GM21737 (cell line): Measurements from ENCODE around the gene PDZD2.
"Not testable (repeated sequence)": the region's sequence is repeated elsewhere in the genome, so short reads cannot be mapped to it uniquely, and the experiment has no call there.

Source experiments
- ATAC-seq: cut with Tn5 transposase; IDR thresholded peaks from one replicate; pipeline ENCODE4 v1.9.1; 2021; ENCODE audit warnings: mild to moderate bottlenecking, moderate library complexity; ENCODE audit not compliant: unreplicated experiment

The PDZD2 gene

GRCh38 chr5:32090755-32091128 lies 451.8 kb downstream of the PDZD2 start:
- ATAC-seq: no peak

- peak; percentile 92 for ATAC-seq
Observed at GRCh38 chr5:32092938-32093812, 454.2 kb downstream of the PDZD2 start.

DNA sequence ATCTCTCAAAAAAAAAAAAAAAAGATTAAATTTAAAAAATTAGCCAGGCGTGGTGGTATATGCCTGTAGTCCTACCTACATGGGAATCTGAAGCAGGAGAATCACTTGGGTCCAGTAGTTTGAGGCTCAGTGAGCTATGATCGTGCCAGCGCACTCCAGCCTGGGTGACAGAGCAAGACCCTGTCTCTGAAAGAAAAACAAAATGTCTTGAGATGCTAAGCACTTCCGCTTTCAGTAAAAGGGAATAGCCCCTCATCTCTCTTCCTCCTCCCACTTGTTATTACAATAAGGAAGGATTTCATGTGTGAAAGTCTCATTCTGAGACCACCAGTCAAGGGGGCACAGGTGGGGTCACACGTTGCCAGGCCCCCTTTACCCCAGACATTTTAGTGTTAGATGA lies 455.8 kb downstream of the PDZD2 start:
- no peak for ATAC-seq

GRCh38 chr5:32095261-32095671 lies 456.3 kb downstream of the PDZD2 start:
- ATAC-seq: no peak

GRCh38 chr5:32096891-32097595 lies 458.1 kb downstream of the PDZD2 start:
- ATAC-seq: no peak

GRCh38 chr5:32098291-32098690 lies 459.4 kb downstream of the PDZD2 start:
- no peak for ATAC-seq

DNA sequence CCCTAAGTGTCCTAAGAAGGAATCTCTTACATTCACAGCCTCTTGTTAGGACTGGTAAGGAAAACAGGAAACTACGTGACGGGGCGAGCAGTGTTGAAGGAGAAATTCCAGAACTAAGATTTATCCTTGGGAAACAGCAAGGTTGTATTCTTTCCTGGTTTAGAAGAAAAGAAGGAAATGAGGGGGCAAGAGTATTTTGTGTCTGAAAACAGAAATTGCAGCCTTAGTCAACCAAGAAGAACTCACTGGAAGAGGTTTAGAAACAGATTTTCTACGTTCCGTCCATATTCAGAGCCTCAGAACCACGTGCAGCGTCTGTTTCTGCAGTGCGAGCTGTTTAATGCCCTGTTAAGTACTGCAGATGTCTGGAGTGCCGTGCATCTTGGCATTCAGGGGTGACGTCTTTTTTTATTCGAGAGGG lies 460.0 kb downstream of the PDZD2 start:
- ATAC-seq: no peak

DNA sequence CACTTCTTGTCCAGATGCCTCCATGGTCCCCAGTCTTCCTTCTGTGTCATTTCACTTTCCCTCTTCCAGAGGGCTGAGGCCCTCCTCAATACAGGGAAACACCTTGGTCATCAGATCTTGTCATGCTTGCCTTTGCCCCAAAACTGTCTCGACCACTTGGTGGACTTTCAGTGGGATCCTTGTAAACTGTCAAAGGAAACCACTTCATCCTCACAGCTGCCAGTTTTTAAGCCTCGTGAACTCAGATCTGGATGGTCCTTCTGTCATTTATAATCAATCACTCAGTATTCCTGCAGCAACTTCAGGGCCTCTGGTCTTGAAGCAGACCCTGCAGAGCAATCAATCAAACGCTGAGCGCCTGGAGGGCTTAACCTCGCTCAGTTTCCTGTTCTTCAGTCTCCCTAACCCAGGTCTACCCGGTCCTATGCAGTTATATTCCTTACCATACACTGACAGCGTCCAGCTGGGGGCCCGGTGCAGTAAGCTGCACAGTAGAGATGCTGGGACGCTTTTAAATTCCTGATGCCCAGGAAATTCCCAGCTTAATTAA lies 460.6 kb downstream of the PDZD2 start:
- no peak for ATAC-seq

DNA sequence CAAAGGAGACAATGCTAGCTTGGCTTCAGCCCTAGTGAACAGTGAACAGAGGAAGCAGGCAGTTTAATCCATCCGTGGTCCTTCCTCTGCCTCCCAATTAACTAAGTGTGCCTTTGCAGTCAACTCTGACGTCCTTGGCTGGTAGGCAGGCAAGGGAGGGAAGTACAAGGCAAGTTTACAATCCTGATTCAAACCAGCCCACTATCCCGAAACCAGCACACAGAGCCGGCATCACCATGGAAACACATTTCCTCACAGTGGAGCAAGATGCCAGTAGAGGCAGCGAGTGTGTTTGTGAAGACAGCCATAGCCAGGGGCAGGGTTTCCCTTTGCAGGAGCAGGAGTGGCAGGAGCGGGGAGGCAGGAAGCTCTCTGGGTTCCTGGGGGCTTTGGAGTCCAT lies 461.3 kb downstream of the PDZD2 start:
- no peak for ATAC-seq

DNA sequence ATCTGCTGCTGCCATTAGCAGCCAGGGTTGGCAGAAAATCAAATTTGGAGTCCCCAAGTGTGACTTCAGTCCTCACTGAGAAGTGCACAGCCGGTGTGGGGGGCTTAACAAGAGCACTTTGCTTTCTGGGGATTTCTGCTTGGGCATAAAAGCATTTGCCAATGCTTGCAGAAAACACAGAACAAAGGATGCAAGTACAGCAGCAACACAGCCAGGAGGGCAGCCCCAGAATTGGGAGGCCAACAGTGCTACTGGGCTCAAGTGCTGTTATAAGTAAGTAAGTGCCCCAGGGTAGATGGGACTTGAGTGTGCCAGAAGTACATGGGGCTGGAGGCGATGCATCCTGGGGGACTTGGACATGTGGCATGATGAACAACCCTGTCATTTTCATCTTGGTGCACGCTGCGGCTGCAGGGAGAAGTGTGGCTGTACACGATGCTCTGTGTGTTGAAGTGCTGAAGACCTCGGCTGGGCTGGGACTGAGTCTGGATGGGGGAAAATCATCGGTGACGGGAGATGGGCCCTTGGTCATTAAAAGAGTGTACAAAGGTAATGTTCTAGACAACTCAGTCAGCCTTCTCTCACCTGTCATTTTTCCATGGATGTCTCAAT lies 461.9 kb downstream of the PDZD2 start:
- ATAC-seq: no peak

DNA sequence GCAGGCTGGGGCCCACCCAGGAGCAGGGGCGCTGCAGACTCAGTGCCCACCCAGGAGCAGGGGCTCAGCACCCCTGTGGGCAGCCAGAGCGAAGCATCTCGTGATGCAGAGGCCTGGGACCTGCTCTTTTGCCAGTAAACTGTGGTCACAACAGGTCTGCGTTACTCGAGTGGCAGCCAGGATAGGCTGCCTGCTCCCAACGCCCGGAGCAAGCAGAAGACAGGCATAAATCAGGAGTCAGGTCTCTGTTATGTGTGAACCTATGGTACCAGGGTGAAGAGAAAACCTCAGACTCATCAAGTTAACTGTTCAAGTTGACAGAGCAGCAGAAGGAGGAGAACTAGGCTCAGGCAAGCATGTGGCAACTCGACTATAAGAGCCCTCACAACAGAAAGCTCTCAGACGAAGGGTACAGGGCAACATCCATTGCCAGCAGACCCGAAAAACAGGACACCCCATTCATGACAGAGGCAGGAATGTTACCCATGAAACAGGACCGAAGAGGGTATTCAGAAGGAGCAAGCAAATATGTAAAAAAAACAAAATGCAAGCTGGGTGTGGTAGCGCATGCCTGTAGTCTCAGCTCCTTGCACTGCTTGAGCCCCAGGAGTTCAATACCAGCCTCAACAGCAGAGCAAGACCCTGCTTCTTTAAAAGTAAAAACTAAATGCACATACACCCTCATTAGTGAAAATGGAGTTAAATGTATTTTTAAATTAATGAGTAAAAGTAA lies 463.5 kb downstream of the PDZD2 start:
- no peak for ATAC-seq

DNA sequence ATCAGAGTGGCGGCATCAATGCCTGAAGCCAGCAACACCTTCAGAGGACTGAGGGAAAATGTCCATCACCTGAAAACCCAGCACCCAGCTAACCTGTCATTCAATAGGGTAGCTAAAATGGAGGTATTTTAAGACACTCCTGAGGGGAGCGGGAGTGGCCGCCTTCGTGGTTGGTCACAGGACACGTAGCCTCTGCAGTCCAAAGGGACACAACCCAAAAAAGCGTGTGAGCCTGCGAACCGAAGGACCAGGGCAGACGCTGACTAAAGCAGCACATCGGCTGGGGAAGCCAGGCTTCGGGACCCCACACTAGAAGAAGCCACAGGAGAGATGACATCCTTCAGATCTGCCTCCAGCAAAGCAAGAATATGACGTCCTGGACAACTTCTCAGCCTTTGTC lies 464.6 kb downstream of the PDZD2 start:
- no peak for ATAC-seq

DNA sequence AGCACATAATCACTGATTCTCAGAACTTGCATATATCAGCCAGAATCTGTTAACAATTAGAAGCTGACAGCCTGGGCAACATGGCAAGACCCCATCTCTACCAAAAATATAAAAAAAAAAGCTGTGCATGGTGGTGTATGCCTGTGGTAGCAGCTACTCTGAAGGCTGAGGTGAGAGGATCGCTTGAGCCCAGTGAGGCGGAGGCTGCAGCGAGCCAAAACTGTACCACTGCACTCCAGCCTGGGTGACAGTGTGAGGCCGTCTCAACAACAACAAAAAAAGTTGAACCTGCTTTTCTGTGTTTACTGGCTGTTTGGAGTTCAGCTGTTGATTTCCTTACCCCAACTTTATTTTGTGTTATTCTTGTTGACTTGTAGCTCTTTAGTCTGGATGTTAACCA lies 468.4 kb downstream of the PDZD2 start:
- no peak for ATAC-seq

DNA sequence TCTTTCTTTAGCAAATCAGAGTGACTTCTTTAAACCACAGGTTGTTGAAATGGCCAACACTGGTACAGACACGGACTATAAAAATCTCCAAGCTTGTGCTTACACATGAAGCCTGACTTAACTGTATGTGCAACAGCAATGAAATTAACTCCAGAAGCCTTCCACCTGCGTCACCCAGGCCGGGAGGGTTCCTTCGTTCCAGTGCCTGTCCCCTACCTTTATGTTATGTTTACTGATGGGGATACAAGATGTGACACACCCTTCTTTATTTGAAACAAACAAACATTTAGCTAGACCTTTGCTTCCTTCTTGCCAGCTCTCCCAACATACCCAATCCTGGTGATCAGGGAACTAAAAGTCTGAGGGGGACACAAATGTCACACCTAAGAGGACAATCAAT lies 469.2 kb downstream of the PDZD2 start:
- ATAC-seq: no peak

- ATAC-seq: no peak
Observed at GRCh38 chr5:32109236-32109635, 470.3 kb downstream of the PDZD2 start.

DNA sequence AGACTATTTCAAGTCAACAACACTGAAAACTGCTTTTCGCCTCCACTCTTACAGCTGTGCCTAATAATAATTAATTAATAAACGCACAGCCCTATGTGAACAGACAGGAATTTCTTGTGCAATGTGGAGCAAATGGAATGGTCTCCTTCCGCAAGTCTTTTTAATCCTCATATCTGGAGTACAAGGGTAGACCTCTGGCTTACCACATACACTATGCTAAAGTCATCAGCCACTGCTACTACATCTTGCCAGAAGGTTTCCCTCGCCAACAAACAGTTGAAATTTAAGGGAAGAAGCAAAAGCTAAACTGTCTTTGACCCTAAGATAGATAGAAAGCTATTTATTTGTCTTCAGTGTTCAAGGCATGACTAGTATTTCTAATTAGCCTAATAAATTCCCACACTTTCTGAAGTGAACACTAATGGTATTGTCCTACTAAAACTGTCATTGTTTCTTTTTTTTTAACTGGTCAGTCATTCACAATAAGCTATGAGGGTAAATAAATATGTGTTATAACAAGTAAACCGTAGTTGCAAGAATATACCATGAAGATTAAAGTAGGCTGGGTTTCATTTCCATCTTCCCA lies 471.3 kb downstream of the PDZD2 start:
- ATAC-seq: no peak

GRCh38 chr5:32115985-32116384 lies 477.1 kb downstream of the PDZD2 start:
- no peak for ATAC-seq

DNA sequence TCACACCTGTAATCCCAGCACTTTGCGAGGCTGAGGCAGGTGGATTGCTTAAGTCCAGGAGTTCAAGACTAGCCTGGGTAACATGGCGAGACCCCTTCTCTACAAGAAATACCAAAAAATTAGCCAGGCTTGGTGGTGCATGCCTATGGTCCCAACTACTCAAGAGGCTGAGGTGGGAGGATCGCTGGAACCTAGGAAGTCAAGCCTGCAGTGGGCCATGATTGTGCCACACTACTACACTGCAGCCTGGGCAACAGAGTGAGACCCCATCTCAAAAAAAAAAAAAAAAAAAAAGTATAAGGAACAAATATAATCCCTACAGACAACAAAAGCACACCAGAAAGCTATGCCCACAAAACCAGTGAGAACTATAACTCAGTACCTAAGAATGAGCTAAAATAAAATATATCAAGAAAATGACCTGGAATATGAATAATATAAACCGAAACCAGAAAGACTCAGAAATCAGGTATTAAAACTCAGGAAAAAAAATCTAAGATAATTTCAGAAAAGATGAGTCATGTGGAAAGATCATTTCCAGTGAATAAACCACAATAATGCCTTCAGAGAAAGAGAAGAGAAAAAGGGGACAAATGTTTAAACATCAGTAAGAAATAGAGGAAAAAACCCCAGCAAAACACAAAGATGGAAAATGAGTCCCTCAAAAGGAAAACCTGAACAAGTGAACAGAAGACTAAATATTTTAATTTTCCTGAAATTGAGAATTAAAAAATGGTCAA lies 477.8 kb downstream of the PDZD2 start:
- ATAC-seq: no peak

- ATAC-seq: not testable (repeated sequence)
Observed at GRCh38 chr5:32118922-32119321, 480.0 kb downstream of the PDZD2 start.
